ENCODE measurements around the gene TCP1. TPM values are rescaled to one million over a fixed set of nuclear protein-coding genes. Genes with fewer than 3 reads are reported as not detected.

TCP1 gene
- total RNA-seq, 1 donor, result 170 TPM

- H3K9me3 ChIP-seq (ENCODE audit: low read depth, low read length), result no peaks in the 10 kb centered on the region
- H3K4me2 ChIP-seq (ENCODE audit: insufficient read depth, low read length), result no peak overlapping the region
- H3K27me3 ChIP-seq (ENCODE audit: insufficient read depth, low read length), result no peaks in the 10 kb centered on the region
- H3K4me1 ChIP-seq (ENCODE audit: insufficient read depth, low read length), result no peaks in the 10 kb centered on the region
- no peak for TF ChIP-seq CTCF (IDR thresholded peaks at IDR 0.05; ENCODE audit: extremely low read depth, low read depth, low read length)
- H3K27ac ChIP-seq (ENCODE audit: low read depth, low read length), result no peak overlapping the region
- H3K36me3 ChIP-seq (ENCODE audit: insufficient read depth, low read length), result no peaks in the 10 kb centered on the region
- H3K79me2 ChIP-seq (ENCODE audit: insufficient read depth, low read length), result no peaks in the 10 kb centered on the region
- no peaks in the 10 kb centered on the region for H4K20me1 ChIP-seq (ENCODE audit: insufficient read depth, low read length)
- H3K4me3 ChIP-seq (ENCODE audit: insufficient read depth, low read length), result no peak overlapping the region
- H2AFZ ChIP-seq (ENCODE audit: low read length), result no peak overlapping the region
- DNase-seq (ENCODE audit: insufficient read length, low spot score, missing footprints), result no peak
These were observed 19.7 kb upstream of the TCP1 start for GRCh38 chr6:159809149-159809548.

GRCh38 chr6:159808647-159809046, 19.2 kb upstream of the TCP1 start:
- H3K27ac ChIP-seq (ENCODE audit: low read depth, low read length), result no peak overlapping the region
- no peak overlapping the region for H2AFZ ChIP-seq (ENCODE audit: low read length)
- no peaks in the 10 kb centered on the region for H3K9me3 ChIP-seq (ENCODE audit: low read depth, low read length)
- H4K20me1 ChIP-seq (ENCODE audit: insufficient read depth, low read length), result no peaks in the 10 kb centered on the region
- TF ChIP-seq CTCF (IDR thresholded peaks at IDR 0.05; ENCODE audit: extremely low read depth, low read depth, low read length), result no peak
- no peaks in the 10 kb centered on the region for H3K4me1 ChIP-seq (ENCODE audit: insufficient read depth, low read length)
- no peaks in the 10 kb centered on the region for H3K79me2 ChIP-seq (ENCODE audit: insufficient read depth, low read length)
- no peaks in the 10 kb centered on the region for H3K27me3 ChIP-seq (ENCODE audit: insufficient read depth, low read length)
- no peak for DNase-seq (ENCODE audit: insufficient read length, low spot score, missing footprints)
- H3K4me2 ChIP-seq (ENCODE audit: insufficient read depth, low read length), result no peak overlapping the region
- no peaks in the 10 kb centered on the region for H3K36me3 ChIP-seq (ENCODE audit: insufficient read depth, low read length)
- no peak overlapping the region for H3K4me3 ChIP-seq (ENCODE audit: insufficient read depth, low read length)

- no peak overlapping the region for H2AFZ ChIP-seq (ENCODE audit: low read length)
- TF ChIP-seq CTCF (IDR thresholded peaks at IDR 0.05; ENCODE audit: extremely low read depth, low read depth, low read length), result no peak
- no peak overlapping the region for H3K27ac ChIP-seq (ENCODE audit: low read depth, low read length)
- H3K4me2 ChIP-seq (ENCODE audit: insufficient read depth, low read length), result no peak overlapping the region
- no peaks in the 10 kb centered on the region for H3K79me2 ChIP-seq (ENCODE audit: insufficient read depth, low read length)
- no peaks in the 10 kb centered on the region for H3K36me3 ChIP-seq (ENCODE audit: insufficient read depth, low read length)
- no peak for DNase-seq (ENCODE audit: insufficient read length, low spot score, missing footprints)
- H3K9me3 ChIP-seq (ENCODE audit: low read depth, low read length), result no peaks in the 10 kb centered on the region
- H3K4me1 ChIP-seq (ENCODE audit: insufficient read depth, low read length), result no peaks in the 10 kb centered on the region
- no peaks in the 10 kb centered on the region for H3K27me3 ChIP-seq (ENCODE audit: insufficient read depth, low read length)
- no peaks in the 10 kb centered on the region for H4K20me1 ChIP-seq (ENCODE audit: insufficient read depth, low read length)
- H3K4me3 ChIP-seq (ENCODE audit: insufficient read depth, low read length), result no peak overlapping the region
These were observed 17.9 kb upstream of the TCP1 start for GRCh38 chr6:159807150-159807858.

DNA sequence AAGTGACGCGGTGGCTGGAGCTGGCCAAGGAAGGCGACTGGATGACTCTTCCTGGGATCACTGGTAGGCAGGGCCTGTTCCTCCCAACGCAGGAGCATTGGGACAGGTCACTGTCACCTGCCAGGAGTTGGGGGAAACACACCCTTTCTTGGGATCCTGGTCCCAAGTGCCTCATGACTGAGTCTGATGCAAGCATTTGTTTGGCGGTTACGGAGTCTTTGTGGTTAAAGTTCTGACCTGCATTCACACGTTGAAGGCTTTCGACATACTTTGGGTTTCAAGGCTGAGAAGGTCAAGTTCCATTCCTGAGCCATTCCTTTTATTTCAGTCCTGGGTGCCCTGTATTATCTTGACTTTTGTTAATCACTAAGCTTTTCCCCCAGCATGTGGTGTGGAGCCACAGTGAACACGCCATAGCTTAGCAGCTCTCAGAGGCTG, 16.6 kb upstream of the TCP1 start:
- no peaks in the 10 kb centered on the region for H3K27me3 ChIP-seq (ENCODE audit: insufficient read depth, low read length)
- H2AFZ ChIP-seq (ENCODE audit: low read length), result no peak overlapping the region
- no peak overlapping the region for H3K27ac ChIP-seq (ENCODE audit: low read depth, low read length)
- H3K79me2 ChIP-seq (ENCODE audit: insufficient read depth, low read length), result no peaks in the 10 kb centered on the region
- H3K4me2 ChIP-seq (ENCODE audit: insufficient read depth, low read length), result no peak overlapping the region
- H3K4me3 ChIP-seq (ENCODE audit: insufficient read depth, low read length), result no peak overlapping the region
- H3K9me3 ChIP-seq (ENCODE audit: low read depth, low read length), result no peaks in the 10 kb centered on the region
- H3K36me3 ChIP-seq (ENCODE audit: insufficient read depth, low read length), result no peaks in the 10 kb centered on the region
- no peaks in the 10 kb centered on the region for H4K20me1 ChIP-seq (ENCODE audit: insufficient read depth, low read length)
- H3K4me1 ChIP-seq (ENCODE audit: insufficient read depth, low read length), result no peaks in the 10 kb centered on the region
- no peak for DNase-seq (ENCODE audit: insufficient read length, low spot score, missing footprints)
- no peak for TF ChIP-seq CTCF (IDR thresholded peaks at IDR 0.05; ENCODE audit: extremely low read depth, low read depth, low read length)
